Measurements from ENCODE around the gene FOXO1. TPM values are rescaled to one million over a fixed set of nuclear protein-coding genes. Genes with fewer than 3 reads are reported as not detected.

Gene FOXO1
- total and polyA plus RNA-seq, 10 donors: 7.1 to 58.9 (median 47.2) TPM

DNA sequence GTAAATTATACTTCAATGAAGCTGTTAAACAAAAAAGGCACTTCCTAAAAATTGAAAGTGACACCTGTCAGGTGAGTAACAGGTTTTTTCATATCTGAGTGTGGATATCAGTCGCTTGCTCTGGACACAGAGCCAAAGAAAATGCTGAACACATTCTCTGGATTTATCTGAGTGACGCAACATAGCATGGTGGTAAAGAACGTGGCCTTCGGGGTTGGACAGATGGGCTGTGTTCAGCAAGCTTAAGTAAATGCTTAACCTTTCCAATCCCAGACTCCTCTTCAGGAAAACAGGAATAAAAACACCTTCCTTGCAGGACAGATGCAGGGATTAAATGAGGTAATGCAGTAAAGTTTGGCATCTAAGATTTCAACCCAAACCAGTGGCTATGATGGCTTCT, 132.0 kb downstream of the FOXO1 start:
- no peak overlapping the region for H3K27ac ChIP-seq
- H3K36me3 ChIP-seq: no peaks in the 10 kb centered on the region
- no peak for TF ChIP-seq POLR2A (IDR thresholded peaks at IDR 0.05)
- TF ChIP-seq, protein P1, sequence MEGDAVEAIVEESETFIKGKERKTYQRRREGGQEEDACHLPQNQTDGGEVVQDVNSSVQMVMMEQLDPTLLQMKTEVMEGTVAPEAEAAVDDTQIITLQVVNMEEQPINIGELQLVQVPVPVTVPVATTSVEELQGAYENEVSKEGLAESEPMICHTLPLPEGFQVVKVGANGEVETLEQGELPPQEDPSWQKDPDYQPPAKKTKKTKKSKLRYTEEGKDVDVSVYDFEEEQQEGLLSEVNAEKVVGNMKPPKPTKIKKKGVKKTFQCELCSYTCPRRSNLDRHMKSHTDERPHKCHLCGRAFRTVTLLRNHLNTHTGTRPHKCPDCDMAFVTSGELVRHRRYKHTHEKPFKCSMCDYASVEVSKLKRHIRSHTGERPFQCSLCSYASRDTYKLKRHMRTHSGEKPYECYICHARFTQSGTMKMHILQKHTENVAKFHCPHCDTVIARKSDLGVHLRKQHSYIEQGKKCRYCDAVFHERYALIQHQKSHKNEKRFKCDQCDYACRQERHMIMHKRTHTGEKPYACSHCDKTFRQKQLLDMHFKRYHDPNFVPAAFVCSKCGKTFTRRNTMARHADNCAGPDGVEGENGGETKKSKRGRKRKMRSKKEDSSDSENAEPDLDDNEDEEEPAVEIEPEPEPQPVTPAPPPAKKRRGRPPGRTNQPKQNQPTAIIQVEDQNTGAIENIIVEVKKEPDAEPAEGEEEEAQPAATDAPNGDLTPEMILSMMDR (IDR thresholded peaks at IDR 0.05 in 8 of 11, conservative IDR thresholded peaks at IDR 0.05 in 3 of 11): no peak
- no peak for TF ChIP-seq POLR2AphosphoS5 (IDR thresholded peaks at IDR 0.05)
- intact Hi-C loops (cut with DNase I; ENCODE audit: low total_unique reads): no loop called here
- H3K4me3 ChIP-seq: no peak overlapping the region
- H3K9me3 ChIP-seq: no peaks in the 10 kb centered on the region
- WGBS, 5 donors: 83 to 87% (median 84%) methylated on average over 4 of the region's 4 CpGs
- no peaks in the 10 kb centered on the region for H3K27me3 ChIP-seq (replicated peaks in 1 of 7)
- no peak for DNase-seq
- H3K4me1 ChIP-seq: peaks cover 0 to 10% (median 3%) of the 10 kb centered on the region in 6 donors

DNA sequence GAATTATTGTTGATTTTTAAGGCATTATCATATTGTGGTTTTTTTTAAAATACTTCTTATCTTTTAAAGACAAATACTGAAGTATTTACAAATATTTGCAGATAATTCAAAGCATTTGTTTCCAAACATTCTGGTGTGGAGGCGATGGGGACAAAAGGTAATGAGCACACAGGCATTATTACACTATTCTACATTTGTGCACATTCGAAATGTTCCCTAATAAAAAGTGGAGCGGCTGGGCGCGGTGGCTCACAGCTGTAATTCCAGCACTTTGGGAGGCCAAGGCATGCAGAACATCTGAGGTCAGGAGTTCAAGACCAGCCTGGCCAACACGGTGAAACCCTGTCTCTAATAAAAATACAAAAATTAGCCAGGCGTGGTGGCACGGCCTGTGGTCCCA, 133.4 kb downstream of the FOXO1 start:
- Histone ChIP-seq H3K4me1 (peaks cover 0 to 7% (median 0%) of the 10 kb centered on the region in 6 donors), H3K4me3 (no peak overlapping the region), H3K27ac (no peak overlapping the region), H3K36me3 (no peaks in the 10 kb centered on the region), H3K27me3 (replicated peaks in 1 of 7) (no peaks in the 10 kb centered on the region), H3K9me3 (peaks cover 0 to 10% (median 7%) of the 10 kb centered on the region in 8 donors)
- intact Hi-C loops (cut with DNase I; ENCODE audit: low total_unique reads): no loop called here
- TF ChIP-seq POLR2AphosphoS5 (IDR thresholded peaks at IDR 0.05) (no peak), POLR2A (IDR thresholded peaks at IDR 0.05) (no peak)
- TF ChIP-seq, protein P1 (IDR thresholded peaks at IDR 0.05 in 8 of 11, conservative IDR thresholded peaks at IDR 0.05 in 3 of 11): no peak
- 78 to 93% (median 91%) methylated on average over 8 of the region's 8 CpGs for WGBS, 5 donors
- no peak for DNase-seq

DNA sequence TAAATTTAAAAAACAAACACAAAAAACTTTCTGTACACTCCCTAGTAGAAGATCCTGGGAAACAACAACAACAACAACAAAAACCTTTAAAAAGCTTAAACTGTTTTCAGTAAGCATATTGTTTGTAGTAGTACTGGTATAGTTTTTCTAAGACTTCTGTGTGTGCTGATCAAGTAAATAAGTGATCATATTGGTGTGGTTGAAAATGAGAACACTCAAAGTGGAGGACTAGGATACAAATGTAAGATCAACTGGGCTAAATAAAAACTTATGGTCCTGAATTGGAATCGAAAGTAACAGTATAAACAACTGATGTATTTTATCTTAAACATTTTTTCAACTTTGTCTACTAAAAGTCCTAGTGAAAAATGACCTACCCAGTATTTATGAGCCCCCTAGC, 135.5 kb downstream of the FOXO1 start:
- Histone ChIP-seq H3K4me1 (no peaks in the 10 kb centered on the region), H3K36me3 (no peaks in the 10 kb centered on the region), H3K4me3 (no peak overlapping the region), H3K27me3 (replicated peaks in 1 of 7) (no peaks in the 10 kb centered on the region), H3K9me3 (peaks cover 0 to 25% (median 20%) of the 10 kb centered on the region in 8 donors), H3K27ac (no peak overlapping the region)
- TF ChIP-seq, protein P1 (IDR thresholded peaks at IDR 0.05 in 8 of 11, conservative IDR thresholded peaks at IDR 0.05 in 3 of 11): no peak
- TF ChIP-seq POLR2A (IDR thresholded peaks at IDR 0.05) (no peak), POLR2AphosphoS5 (IDR thresholded peaks at IDR 0.05) (no peak)
- 48 to 98% (median 87%) methylated on average over 1 of the region's 1 CpG for WGBS, 5 donors
- no peak for DNase-seq
- intact Hi-C loops (cut with DNase I; ENCODE audit: low total_unique reads): no loop called here

DNA sequence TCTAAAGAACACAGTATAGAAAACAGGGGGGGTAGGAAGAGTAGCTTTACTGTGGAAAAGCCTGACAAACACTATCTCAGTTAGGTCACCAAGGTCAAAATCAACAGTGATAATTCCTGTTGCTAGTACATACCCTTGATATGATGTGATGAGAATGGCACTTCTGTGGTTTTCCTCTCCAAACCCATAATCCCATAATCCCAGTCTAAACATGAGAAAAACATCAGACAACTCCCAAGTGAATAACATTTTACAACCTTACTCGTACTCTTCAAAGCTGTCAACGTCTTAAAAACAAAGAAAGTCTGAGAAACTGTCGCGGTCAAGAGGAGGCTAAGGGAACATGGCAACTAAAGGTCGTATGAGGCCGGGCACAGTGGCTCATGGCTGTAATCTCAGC, 137.6 kb downstream of the FOXO1 start:
- Histone ChIP-seq H3K36me3 (no peaks in the 10 kb centered on the region), H3K4me3 (no peak overlapping the region), H3K4me1 (no peaks in the 10 kb centered on the region), H3K27ac (no peak overlapping the region), H3K9me3 (peaks cover 0 to 25% (median 20%) of the 10 kb centered on the region in 8 donors), H3K27me3 (replicated peaks in 1 of 7) (no peaks in the 10 kb centered on the region)
- intact Hi-C loops (cut with DNase I; ENCODE audit: low total_unique reads): no loop called here
- TF ChIP-seq POLR2AphosphoS5 (IDR thresholded peaks at IDR 0.05): no peak
- TF ChIP-seq, protein P1 (IDR thresholded peaks at IDR 0.05 in 8 of 11, conservative IDR thresholded peaks at IDR 0.05 in 3 of 11): no peak
- TF ChIP-seq POLR2A (IDR thresholded peaks at IDR 0.05): no peak
- DNase-seq: no peak
- 97 to 99% (median 99%) methylated on average over 6 of the region's 6 CpGs for WGBS, 5 donors
